IMR-90 (cell line): ENCODE results near the gene TMEM114. TPM values are rescaled to one million over a fixed set of nuclear protein-coding genes. Genes with fewer than 3 reads are reported as not detected.

ENCODE experiments used
- ATAC-seq: fragments of 200-7000 bp; cut with Tn5 transposase; 2 replicates; pipeline ENCODE4 v1.9.1; 2020; ENCODE audit warnings: low read depth, mild to moderate bottlenecking, moderate library complexity
- BruUV-seq: library from RNA; stranded (reverse); fragments of 400-500 nt; replicated peaks from 2 replicates; lab custom pipeline; 2021; lab: Mats Ljungman, UMichigan
- CTCF ChIA-PET: fragments of 300-600 bp; formaldehyde crosslinking; extraction: SDS; loops from one replicate; lab custom pipeline; 2021; ENCODE audit warnings: antibody characterized with exemption; lab: Yijun Ruan, JAX
- POLR2A ChIA-PET: fragments of 300-600 bp; sonication (Branson Sonifier 250); formaldehyde crosslinking; loops from one replicate; lab custom pipeline; 2022; ENCODE audit warnings: antibody characterized with exemption; ENCODE audit not compliant: unreplicated experiment; lab: Charles Lee
- DNase-seq: peaks from one replicate; pipeline ENCODE4 v3.0.0; 2013
- H2AFZ ChIP-seq: replicated peaks from 2 replicates; pipeline ENCODE3; 2013; ENCODE audit warnings: low read length, mild to moderate bottlenecking; ENCODE audit not compliant: poor library complexity
- H2AK5ac ChIP-seq: 2 replicates; pipeline ENCODE4 v1.6.1; 2013; ENCODE audit warnings: low read depth, low read length, inconsistent platforms
- H2AK9ac ChIP-seq: replicated peaks from 2 replicates; pipeline ENCODE3; 2013; ENCODE audit warnings: mild to moderate bottlenecking, low read depth, low read length, moderate library complexity; ENCODE audit not compliant: poor library complexity
- H2BK120ac ChIP-seq: 2 replicates; pipeline ENCODE4 v1.6.1; 2013; ENCODE audit warnings: low read depth, low read length, inconsistent platforms
- H2BK15ac ChIP-seq: 3 replicates; pipeline ENCODE4 v1.6.1; 2013; ENCODE audit warnings: low read depth, low read length, inconsistent platforms
- H2BK20ac ChIP-seq: 2 replicates; pipeline ENCODE4 v1.6.1; 2013; ENCODE audit warnings: low read depth, mild to moderate bottlenecking, inconsistent platforms, low read length, moderate library complexity
- H2BK5ac ChIP-seq: 2 replicates; pipeline ENCODE4 v1.6.1; 2013; ENCODE audit warnings: mild to moderate bottlenecking, low read depth, low read length, inconsistent platforms; ENCODE audit not compliant: poor library complexity, severe bottlenecking
- H3K14ac ChIP-seq: replicated peaks from 2 replicates; pipeline ENCODE4 v1.6.1; 2013; ENCODE audit warnings: low read depth, low read length, inconsistent platforms
- H3K18ac ChIP-seq: 2 replicates; pipeline ENCODE4 v1.6.1; 2013; ENCODE audit warnings: low read depth, low read length, control low read depth
- H3K23ac ChIP-seq: 2 replicates; pipeline ENCODE4 v1.6.1; 2013; ENCODE audit warnings: low read depth, low read length, inconsistent platforms
- H3K27ac ChIP-seq: 2 replicates; pipeline ENCODE4 v1.5.1; 2013; ENCODE audit warnings: mild to moderate bottlenecking, control low read depth, low read length; ENCODE audit not compliant: insufficient read depth
- H3K27me3 ChIP-seq: 2 replicates; pipeline ENCODE4 v1.6.1; 2013; ENCODE audit warnings: low read length; ENCODE audit not compliant: control insufficient read depth, insufficient read depth
- H3K36me3 ChIP-seq: 2 replicates; pipeline ENCODE4 v1.6.1; 2013; ENCODE audit warnings: low read length, mixed read lengths; ENCODE audit not compliant: control insufficient read depth, insufficient read depth
- H3K4ac ChIP-seq: 2 replicates; pipeline ENCODE4 v1.6.1; 2013; ENCODE audit warnings: low read depth, low read length, inconsistent platforms
- H3K4me1 ChIP-seq: 2 replicates; pipeline ENCODE4 v1.6.1; 2013; ENCODE audit warnings: low read length, mixed read lengths; ENCODE audit not compliant: control insufficient read depth, insufficient read depth
- H3K4me2 ChIP-seq: 2 replicates; pipeline ENCODE4 v1.6.1; 2013; ENCODE audit warnings: low read depth, mild to moderate bottlenecking, control low read depth, low read length, moderate library complexity
- H3K4me3 ChIP-seq: 2 replicates; pipeline ENCODE4 v1.5.1; 2013; ENCODE audit warnings: low read depth, mild to moderate bottlenecking, control low read depth, low read length, moderate library complexity; ENCODE audit not compliant: insufficient read depth
- H3K56ac ChIP-seq: 2 replicates; pipeline ENCODE4 v1.6.1; 2013; ENCODE audit warnings: low read length, inconsistent platforms; ENCODE audit not compliant: insufficient read depth; ENCODE audit errors: extremely low read depth
- H3K79me1 ChIP-seq, 2 experiments: 2 replicates each; pipeline ENCODE4 v1.6.1; 2013; ENCODE audit warnings: low read length in 2 of 2, inconsistent platforms in 1 of 2, low read depth in 1 of 2
- H3K9ac ChIP-seq: 2 replicates; pipeline ENCODE4 v1.6.1; 2013; ENCODE audit warnings: low read depth, low read length, control low read depth
- H3K9me1 ChIP-seq: 2 replicates; pipeline ENCODE4 v1.6.1; 2013; ENCODE audit warnings: low read length, inconsistent platforms; ENCODE audit not compliant: insufficient read depth
- H3K9me3 ChIP-seq: 2 replicates; pipeline ENCODE4 v1.6.1; 2013; ENCODE audit warnings: low read length; ENCODE audit not compliant: control insufficient read depth, insufficient read depth
- H4K20me1 ChIP-seq: 2 replicates; pipeline ENCODE4 v1.6.1; 2013; ENCODE audit warnings: low read length, inconsistent platforms; ENCODE audit not compliant: insufficient read depth
- H4K5ac ChIP-seq: 2 replicates; pipeline ENCODE4 v1.6.1; 2013; ENCODE audit warnings: mild to moderate bottlenecking, low read depth, low read length, control low read depth
- H4K8ac ChIP-seq, 2 experiments: 2 replicates each; pipeline ENCODE4 v1.6.1; 2013; ENCODE audit warnings: low read depth in 2 of 2, low read length in 2 of 2, control low read depth in 1 of 2, inconsistent platforms in 1 of 2
- H4K91ac ChIP-seq: 2 replicates; pipeline ENCODE4 v1.6.1; 2013; ENCODE audit warnings: low read depth, low read length, inconsistent platforms; ENCODE audit not compliant: insufficient read depth
- BHLHE40 ChIP-seq: fragments of 150-350 bp; IDR thresholded peaks from 2 replicates; pipeline ENCODE4 v1.6.1; 2016; ENCODE audit warnings: mild to moderate bottlenecking, low read depth, low read length
- CHD1 ChIP-seq: IDR thresholded peaks from 2 replicates; pipeline ENCODE4 v1.6.1; 2012; ENCODE audit warnings: low read depth, low read length, improper control_type of control experiment
- CTCF ChIP-seq: conservative IDR thresholded peaks from 2 replicates; pipeline ENCODE4 v1.5.1; 2012; ENCODE audit warnings: mild to moderate bottlenecking, low read depth, low read length, improper control_type of control experiment
- ELK1 ChIP-seq: fragments of 150-350 bp; IDR thresholded peaks from 2 replicates; pipeline ENCODE4 v1.6.1; 2016; ENCODE audit warnings: low read depth, mild to moderate bottlenecking, low read length, moderate library complexity, borderline replicate concordance
- FOS ChIP-seq: fragments of 150-350 bp; IDR thresholded peaks from 2 replicates; pipeline ENCODE4 v1.6.1; 2016; ENCODE audit warnings: low read depth, low read length
- MAFK ChIP-seq: IDR thresholded peaks from 2 replicates; pipeline ENCODE4 v1.6.1; 2012; ENCODE audit warnings: low read depth, low read length, improper control_type of control experiment
- MAZ ChIP-seq: IDR thresholded peaks from 2 replicates; pipeline ENCODE4 v1.6.1; 2012; ENCODE audit warnings: low read depth, mild to moderate bottlenecking, low read length, improper control_type of control experiment, moderate library complexity, borderline replicate concordance
- MXI1 ChIP-seq: IDR thresholded peaks from 2 replicates; pipeline ENCODE4 v1.6.1; 2012; ENCODE audit warnings: low read depth, mild to moderate bottlenecking, low read length, moderate library complexity, borderline replicate concordance
- NFE2L2 ChIP-seq: fragments of 150-350 bp; IDR thresholded peaks from 2 replicates; pipeline ENCODE4 v1.6.1; 2016; ENCODE audit warnings: low read depth, mild to moderate bottlenecking, low read length
- POLR2A ChIP-seq: IDR thresholded peaks from 2 replicates; pipeline ENCODE4 v1.6.1; 2012; ENCODE audit warnings: mild to moderate bottlenecking, low read depth, low read length
- RAD21 ChIP-seq: IDR thresholded peaks from 2 replicates; pipeline ENCODE4 v1.6.1; 2012; ENCODE audit warnings: low read length, improper control_type of control experiment
- RCOR1 ChIP-seq: IDR thresholded peaks from 2 replicates; pipeline ENCODE4 v1.6.1; 2012; ENCODE audit warnings: mild to moderate bottlenecking, low read length, improper control_type of control experiment; ENCODE audit not compliant: insufficient replicate concordance
- WGBS, 2 experiments: methylation state at CpG; one replicate each; pipeline versions ENCODE4 v1.1.5 to v1.1.7; 2013; ENCODE audit warnings: missing lambda C conversion rate in 2 of 2; ENCODE audit not compliant: insufficient read length in 1 of 2; ENCODE audit errors: extremely low coverage in 2 of 2; 5-methylcytosine and 5-hydroxymethylcytosine counted together
- dilution Hi-C: fragments of 300-500 bp; cut with HindIII; formaldehyde crosslinking; loops from one replicate; pipeline ENCODE4 v1.14.3; 2018; ENCODE audit warnings: low sequenced_read_pairs; ENCODE audit not compliant: unreplicated experiment
- in situ Hi-C: fragments of 300-500 bp; cut with MboI; formaldehyde crosslinking; loops from 3 replicates; pipeline ENCODE4 v1.14.3; 2019; ENCODE audit warnings: low sequenced_read_pairs, inconsistent platforms, mixed read lengths
- intact Hi-C: fragments of 100-400 bp; cut with micrococcal nuclease; formaldehyde crosslinking; loops from 2 replicates; pipeline ENCODE4 v1.10.0; 2022
- polyA plus RNA-seq, 3 experiments: library from polyadenylated mRNA; depleted of rRNA; stranded (reverse); fragments of >200 nt; gene quantifications; 2 replicates each; pipeline ENCODE4 v1.2.3, GENCODE V29; 2012; ENCODE audit warnings: low replicate concordance in 1 of 3
- total RNA-seq: library from RNA; depleted of rRNA; stranded (reverse); fragments of >200 nt; gene quantifications from 2 replicates; pipeline ENCODE4 v1.2.3, GENCODE V29; 2012

The TMEM114 gene
- total and polyA plus RNA-seq, 2 of the 4 experiments (the other 2 are of a cell fraction), result not detected

- H4K91ac ChIP-seq, result no peak overlapping the region
- ATAC-seq, result no peak
- WGBS, 2 experiments, result 85% methylated on average over 5 of the region's 15 CpGs; no CpG with 5 or more reads in 1 of the 2 experiments
These were observed 41.6 kb upstream of the TMEM114 start for GRCh38 chr16:8631818-8632465.

More at GRCh38 chr16:8631818-8632465, 41.6 kb upstream of the TMEM114 start:
- no TSS peak for BruUV-seq
- H2BK120ac ChIP-seq, result no peak overlapping the region
- H2BK5ac ChIP-seq, result no peak overlapping the region
- no peaks in the 10 kb centered on the region for H3K9me3 ChIP-seq
- no peak overlapping the region for H4K5ac ChIP-seq
- H4K8ac ChIP-seq, result no peak overlapping the region
- H3K23ac ChIP-seq, result no peak overlapping the region
- no peak overlapping the region for H3K56ac ChIP-seq
- H3K4me1 ChIP-seq, result no peaks in the 10 kb centered on the region
- H3K4me2 ChIP-seq, result no peak overlapping the region
- ChIA-PET POLR2A (no interaction called here), CTCF (no interaction called here)
- no peak overlapping the region for H2AK9ac ChIP-seq
- in situ Hi-C loops, result no loop called here
- no peak overlapping the region for H2BK15ac ChIP-seq
- no peak overlapping the region for H3K14ac ChIP-seq
- peaks cover 0 to 10% of the 10 kb centered on the region in 2 experiments; a peak in 3 of 4 replicates for H3K79me1 ChIP-seq
- intact Hi-C loops, result no loop called here
- H2AK5ac ChIP-seq, result no peak overlapping the region
- no peak overlapping the region for H3K18ac ChIP-seq
- no peaks in the 10 kb centered on the region for H3K27me3 ChIP-seq
- H3K27ac ChIP-seq, result no peak overlapping the region
- no peak for DNase-seq
- peaks cover 7% of the 10 kb centered on the region; the same call in 1 of the 2 replicates for H4K20me1 ChIP-seq
- H2AFZ ChIP-seq, result no peak overlapping the region
- dilution Hi-C loops, result no loop called here
- H3K4ac ChIP-seq, result no peak overlapping the region
- H2BK20ac ChIP-seq, result no peak overlapping the region
- H3K9ac ChIP-seq, result no peak overlapping the region
- TF ChIP-seq MXI1, result no peak
- no peak for TF ChIP-seq CHD1
- no peak for TF ChIP-seq CTCF
- no peak for TF ChIP-seq MAZ
- TF ChIP-seq ELK1, result no peak
- no peak for TF ChIP-seq RCOR1
- TF ChIP-seq POLR2A, result no peak
- TF ChIP-seq RAD21, result no peak
- no peak for TF ChIP-seq NFE2L2
- no peak for TF ChIP-seq FOS
- no peak for TF ChIP-seq MAFK
- TF ChIP-seq BHLHE40, result no peak
- no peak overlapping the region for H3K4me3 ChIP-seq
- peaks cover 68% of the 10 kb centered on the region for H3K36me3 ChIP-seq
- H3K9me1 ChIP-seq, result no peaks in the 10 kb centered on the region
